Lower leg skin (tissue), 3 donors: ENCODE measurements around the gene NPAT.

Source experiments
- CTCF ChIP-seq, 3 donors: fragments of 450-650 bp; IDR thresholded peaks; one replicate each; pipeline ENCODE4 v1.5.1; 2016; ENCODE audit warnings: antibody characterized with exemption in 3 of 3, mild to moderate bottlenecking in 3 of 3, moderate library complexity in 2 of 3
- POLR2A ChIP-seq, 2 donors: fragments of 450-650 bp; IDR thresholded peaks; one replicate each; pipeline ENCODE4 v1.6.1; 2016 to 2017; ENCODE audit warnings: antibody characterized with exemption in 2 of 2, mild to moderate bottlenecking in 1 of 2, moderate library complexity in 1 of 2

GRCh38 chr11:108216988-108217387 lies 5.5 kb downstream of the NPAT start:
- TF ChIP-seq CTCF (IDR thresholded peaks at IDR 0.05) (no peak), POLR2A (IDR thresholded peaks at IDR 0.05) (no peak)
